HEK293 (cell line): ENCODE data around the gene EPHX1.

Experiments
- REST ChIP-seq: fragments of 450-650 bp; formaldehyde crosslinking; IDR thresholded peaks from 2 replicates; pipeline ENCODE4 v1.5.1; 2016; ENCODE audit warnings: missing biosample characterization, missing genetic modification characterization
- ZNF121 ChIP-seq: fragments of 450-650 bp; formaldehyde crosslinking; IDR thresholded peaks from 2 replicates; pipeline ENCODE4 v1.5.1; 2016; ENCODE audit warnings: missing biosample characterization, missing genetic modification characterization
- ZNF274 ChIP-seq, 2 experiments: fragments of 200-500 bp in 1 of 2; fragments of 450-650 bp in 1 of 2; sonication (Bioruptor generic) in 1 of 2; formaldehyde crosslinking in 1 of 2; IDR thresholded peaks; 2 replicates each; pipeline versions ENCODE4 v1.5.1 to v1.6.1; 2014 to 2016; ENCODE audit warnings: borderline replicate concordance in 1 of 2, inconsistent platforms in 1 of 2, low read length in 1 of 2, missing biosample characterization in 1 of 2, missing genetic modification characterization in 1 of 2

GRCh38 chr1:225806249-225806648 lies 3.7 kb upstream of the EPHX1 start:
- TF ChIP-seq REST (tag by site-specific recombination), result no peak
- TF ChIP-seq ZNF121 (tag by site-specific recombination), result no peak
- no peak for TF ChIP-seq ZNF274 (IDR thresholded peaks at IDR 0.05; ENCODE audit: low read length)
- no peak for TF ChIP-seq ZNF274 (tag by site-specific recombination; IDR thresholded peaks at IDR 0.05; ENCODE audit: borderline replicate concordance)
